HS-27A (cell line): ENCODE data around the gene HNF1A.

Experiments
- DNase-seq: peaks from one replicate; pipeline ENCODE4 v3.0.0-alpha.2; 2012; ENCODE audit warnings: low read depth, missing footprints

Gene HNF1A

GRCh38 chr12:120988658-120989057 is 10.3 kb downstream of the HNF1A start:
- DNase-seq: no peak

- no peak for DNase-seq
These were observed 11.3 kb downstream of the HNF1A start for GRCh38 chr12:120989687-120990086.

GRCh38 chr12:120990487-120991055 is 12.2 kb downstream of the HNF1A start:
- no peak for DNase-seq

- DNase-seq: no peak
These were observed 13.6 kb downstream of the HNF1A start for GRCh38 chr12:120991965-120992364.

GRCh38 chr12:120992989-120993388 is 14.6 kb downstream of the HNF1A start:
- DNase-seq: no peak

- no peak for DNase-seq
These were observed 15.2 kb downstream of the HNF1A start for GRCh38 chr12:120993496-120993895.

GRCh38 chr12:120994059-120994458 is 15.7 kb downstream of the HNF1A start:
- DNase-seq: no peak

- no peak for DNase-seq
These were observed 16.4 kb downstream of the HNF1A start for GRCh38 chr12:120994589-120995337.

- DNase-seq: no peak
These were observed 17.9 kb downstream of the HNF1A start for GRCh38 chr12:120996133-120996746.

- DNase-seq: no peak
These were observed 19.1 kb downstream of the HNF1A start for GRCh38 chr12:120997448-120997847.

- DNase-seq: no peak
These were observed 20.1 kb downstream of the HNF1A start for GRCh38 chr12:120998435-120998834.

GRCh38 chr12:120999191-121000120 is 21.1 kb downstream of the HNF1A start:
- no peak for DNase-seq

- DNase-seq: no peak
These were observed 22.2 kb downstream of the HNF1A start for GRCh38 chr12:121000530-121000929.

GRCh38 chr12:121001060-121001459 is 22.7 kb downstream of the HNF1A start:
- DNase-seq: no peak

GRCh38 chr12:121001841-121002483 is 23.6 kb downstream of the HNF1A start:
- DNase-seq: no peak

GRCh38 chr12:121003650-121004049 is 25.3 kb downstream of the HNF1A start:
- DNase-seq: no peak

GRCh38 chr12:121004253-121004815 is 26.0 kb downstream of the HNF1A start:
- DNase-seq: no peak

- DNase-seq: no peak
These were observed 27.0 kb downstream of the HNF1A start for GRCh38 chr12:121005346-121005815.

- DNase-seq: no peak
These were observed 30.2 kb downstream of the HNF1A start for GRCh38 chr12:121008347-121009098.

GRCh38 chr12:121009741-121010140 is 31.4 kb downstream of the HNF1A start:
- no peak for DNase-seq

GRCh38 chr12:121010860-121011259 is 32.5 kb downstream of the HNF1A start:
- DNase-seq: no peak
